GM12878 (cell line): ENCODE data around the gene SPATA19. TPM values are rescaled to one million over a fixed set of nuclear protein-coding genes. Genes with fewer than 3 reads are reported as not detected.

ENCODE experiments used
- ATAC-seq: fragments of 200-7000 bp; cut with Tn5 transposase; 3 replicates; pipeline ENCODE4 v1.9.1; 2020; ENCODE audit warnings: mild to moderate bottlenecking, moderate library complexity
- BruUV-seq: library from RNA; stranded (reverse); fragments of 400-500 nt; replicated peaks from 2 replicates; lab custom pipeline; 2021; lab: Mats Ljungman, UMichigan
- CTCF ChIA-PET: fragments of 300-600 bp; sonication (Branson Sonifier 250); formaldehyde crosslinking; extraction: SDS; loops from one replicate; lab custom pipeline; 2021; ENCODE audit warnings: inconsistent platforms; lab: Yijun Ruan, JAX
- POLR2A ChIA-PET: fragments of 350-600 bp; formaldehyde crosslinking; extraction: SDS; loops from one replicate; lab custom pipeline; 2021; ENCODE audit warnings: inconsistent platforms; lab: Charles Lee
- RAD21 ChIA-PET: fragments of 300-600 bp; sonication (Branson Sonifier 250); formaldehyde crosslinking; loops from one replicate; lab custom pipeline; 2023; ENCODE audit warnings: antibody characterized with exemption; ENCODE audit not compliant: unreplicated experiment; lab: Charles Lee
- SMC1A ChIA-PET: fragments of 300-600 bp; sonication (Branson Sonifier 250); formaldehyde crosslinking; loops from one replicate; lab custom pipeline; 2023; ENCODE audit not compliant: unreplicated experiment, uncharacterized antibody; lab: Charles Lee
- DNase-seq: peaks from one replicate; pipeline ENCODE4 v3.0.0-alpha.2; 2011; ENCODE audit warnings: low read depth, low spot score
- FAIRE-seq: peaks from 3 replicates; lab custom pipeline; 2011; peaks lifted over from hg19 to GRCh38; lab: Jason Lieb, UNC
- H2AFZ ChIP-seq: 2 replicates; pipeline ENCODE4 v1.6.0; 2011; ENCODE audit warnings: low read depth, low read length, control low read depth; ENCODE audit not compliant: control insufficient read depth
- H3K27ac ChIP-seq: 2 replicates; pipeline ENCODE4 v1.5.1; 2011; ENCODE audit warnings: control low read depth; ENCODE audit not compliant: control insufficient read depth, insufficient read depth
- H3K27me3 ChIP-seq, 2 experiments: replicated peaks in 1 of 2; 2 replicates each; pipeline versions ENCODE4 v1.6.0 to v1.6.1; 2011; ENCODE audit warnings: low read length in 1 of 2; ENCODE audit not compliant: control insufficient read depth in 2 of 2, insufficient read depth in 2 of 2
- H3K36me3 ChIP-seq, 2 experiments: 2 replicates each; pipeline ENCODE4 v1.5.1; 2011; ENCODE audit warnings: low read length in 1 of 2; ENCODE audit not compliant: control insufficient read depth in 2 of 2, insufficient read depth in 2 of 2
- H3K4me1 ChIP-seq: 2 replicates; pipeline ENCODE4 v1.6.1; 2011; ENCODE audit warnings: mild to moderate bottlenecking, low read length, moderate library complexity, mixed read lengths; ENCODE audit not compliant: control insufficient read depth, insufficient read depth
- H3K4me2 ChIP-seq: 2 replicates; pipeline ENCODE4 v1.6.0; 2011; ENCODE audit warnings: control low read depth; ENCODE audit not compliant: control insufficient read depth, insufficient read depth
- H3K4me3 ChIP-seq: fragments of 200-600 bp; sonication (generic); 2 replicates; pipeline ENCODE4 v1.5.1; 2016
- H3K79me2 ChIP-seq: 2 replicates; pipeline ENCODE4 v1.6.0; 2011; ENCODE audit warnings: low read length; ENCODE audit not compliant: control insufficient read depth, insufficient read depth
- H3K9ac ChIP-seq: 2 replicates; pipeline ENCODE4 v1.8.0; 2011; ENCODE audit warnings: low read length, control low read depth, mixed read lengths; ENCODE audit not compliant: control insufficient read depth, insufficient read depth
- H3K9me3 ChIP-seq: replicated peaks from 3 replicates; pipeline ENCODE4 v1.5.1; 2011; ENCODE audit warnings: mild to moderate bottlenecking, low read length; ENCODE audit not compliant: control insufficient read depth, insufficient read depth
- H4K20me1 ChIP-seq: 2 replicates; pipeline ENCODE4 v1.6.0; 2011; ENCODE audit not compliant: control insufficient read depth, insufficient read depth
- EGR1 ChIP-seq, 2 experiments: IDR thresholded peaks; 1 replicate in 1 of 2; 2 replicates in 1 of 2; pipeline ENCODE4 v1.6.1; 2011 to 2012; ENCODE audit warnings: low read depth in 2 of 2, low read length in 2 of 2, borderline replicate concordance in 1 of 2, mild to moderate bottlenecking in 1 of 2, moderate library complexity in 1 of 2
- KDM1A ChIP-seq: fragments of 200-600 bp; sonication (generic); IDR thresholded peaks from 2 replicates; pipeline ENCODE4 v1.6.1; 2016; ENCODE audit warnings: borderline replicate concordance
- KLF5 ChIP-seq: fragments of 450-650 bp; IDR thresholded peaks from 2 replicates; pipeline ENCODE4 v1.6.1; 2014; ENCODE audit warnings: mild to moderate bottlenecking; ENCODE audit not compliant: partially characterized antibody
- MXI1 ChIP-seq: fragments of 150-350 bp; IDR thresholded peaks from 2 replicates; pipeline ENCODE4 v1.6.1; 2011; ENCODE audit warnings: low read depth, mild to moderate bottlenecking, inconsistent platforms, low read length, improper control_type of control experiment
- NR2F1 ChIP-seq: fragments of 450-650 bp; conservative IDR thresholded peaks from 2 replicates; pipeline ENCODE4 v1.6.1; 2017; ENCODE audit warnings: mild to moderate bottlenecking
- PAX5 ChIP-seq: IDR thresholded peaks from 2 replicates; pipeline ENCODE4 v1.6.1; 2011; ENCODE audit warnings: low read depth, low read length, borderline replicate concordance
- POLR2A ChIP-seq: IDR thresholded peaks from 2 replicates; pipeline ENCODE4 v1.6.1; 2011; ENCODE audit warnings: low read depth, mild to moderate bottlenecking, low read length
- POLR2AphosphoS5 ChIP-seq: IDR thresholded peaks from 2 replicates; pipeline ENCODE4 v1.6.1; 2011; ENCODE audit warnings: mild to moderate bottlenecking, low read length, inconsistent platforms
- SUPT20H ChIP-seq: IDR thresholded peaks from 2 replicates; pipeline ENCODE4 v1.6.1; 2011; ENCODE audit warnings: low read depth, mild to moderate bottlenecking, low read length, moderate library complexity, borderline replicate concordance; ENCODE audit not compliant: control insufficient read depth
- USF1 ChIP-seq: IDR thresholded peaks from 2 replicates; pipeline ENCODE4 v1.6.1; 2011; ENCODE audit warnings: borderline replicate concordance, low read depth, mild to moderate bottlenecking, moderate library complexity, mixed read lengths, low read length; ENCODE audit not compliant: insufficient read depth; ENCODE audit errors: extremely low read length
- WRNIP1 ChIP-seq: IDR thresholded peaks from 2 replicates; pipeline ENCODE4 v1.6.1; 2011; ENCODE audit warnings: low read depth, low read length, improper control_type of control experiment, borderline replicate concordance
- ZBTB11 ChIP-seq: fragments of 450-650 bp; formaldehyde crosslinking; IDR thresholded peaks from 2 replicates; pipeline ENCODE4 v1.5.0; 2022; ENCODE audit warnings: mild to moderate bottlenecking, missing genetic modification characterization
- WGBS: methylation state at CpG from one replicate; pipeline ENCODE4 v1.1.6; 2016; ENCODE audit warnings: low lambda C conversion rate; ENCODE audit not compliant: insufficient replicate concordance, insufficient coverage; ENCODE audit errors: missing lambda C conversion rate; 5-methylcytosine and 5-hydroxymethylcytosine counted together
- in situ Hi-C: fragments of 300-500 bp; cut with MboI; formaldehyde crosslinking; loops from 9 replicates; pipeline ENCODE4 v1.14.3; 2018; ENCODE audit warnings: mixed read lengths
- intact Hi-C: fragments of 100-400 bp; cut with micrococcal nuclease; formaldehyde crosslinking; loops from one replicate; pipeline ENCODE4 v1.14.2; 2022; ENCODE audit not compliant: unreplicated experiment
- polyA plus RNA-seq, 11 experiments: library from polyadenylated mRNA; depleted of rRNA in 4 of 11; unstranded in 6 of 11; stranded (reverse) in 5 of 11; fragments of >200 nt; fragmentation: Nextera tagmentation in 4 of 11; fragmentation: Illumina TruSeq in 1 of 11; extraction: Ambion mirVana in 4 of 11; extraction: Trizol in 1 of 11; gene quantifications; 1 replicate in 1 of 11; 2 replicates in 10 of 11; pipeline versions ENCODE4 v1.2.1 to v1.2.3, GENCODE V29; 2011 to 2016; ENCODE audit warnings: inconsistent platforms in 2 of 11, missing spikeins in 2 of 11, low read depth in 1 of 11
- total RNA-seq, 4 experiments: library from RNA; depleted of rRNA in 3 of 4; stranded (reverse); fragments of >200 nt in 3 of 4; fragmentation: Illumina TruSeq in 1 of 4; extraction: Trizol in 1 of 4; gene quantifications; 2 replicates each; pipeline versions ENCODE4 v1.2.1 to v1.2.3, GENCODE V29; 2013 to 2021
- TF ChIP-seq, protein P1 (sequence below): IDR thresholded peaks from 2 replicates; pipeline ENCODE4 v1.6.1; 2011; ENCODE audit warnings: low read depth, low read length, improper control_type of control experiment, borderline replicate concordance
- TF ChIP-seq, protein P2 (sequence below): fragments of 450-650 bp; IDR thresholded peaks from 2 replicates; pipeline ENCODE4 v1.6.1; 2016; ENCODE audit warnings: mild to moderate bottlenecking

Gene SPATA19
- total and polyA plus RNA-seq, 10 of the 15 experiments (the other 5 are each of a cell fraction or from before 2014, with no cell fraction given): not detected

DNA sequence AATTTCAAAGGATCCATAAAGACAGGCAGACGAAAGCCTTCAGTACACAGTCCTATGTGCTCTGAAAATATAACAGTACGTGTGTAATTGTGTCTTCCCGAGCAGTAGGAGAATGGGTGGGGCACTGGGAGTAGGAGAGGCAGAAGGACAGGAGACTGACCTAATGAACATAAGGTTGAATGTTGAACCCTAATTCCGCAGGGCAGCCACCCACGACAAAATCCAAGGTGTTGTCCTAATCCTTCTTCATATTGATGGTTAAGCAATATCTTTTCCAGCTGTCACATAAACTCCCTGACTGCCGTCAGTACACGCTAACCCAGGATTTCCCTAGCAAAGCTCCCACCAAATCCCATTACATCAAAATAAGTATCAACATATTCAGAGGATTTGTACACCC is 34.5 kb downstream of the SPATA19 start:
- Histone ChIP-seq H4K20me1 (no peaks in the 10 kb centered on the region), H3K27ac (no peak overlapping the region), H2AFZ (no peak overlapping the region), H3K4me3 (no peak overlapping the region), H3K36me3 (no peaks in the 10 kb centered on the region), H3K4me1 (no peaks in the 10 kb centered on the region), H3K4me2 (no peak overlapping the region), H3K79me2 (no peaks in the 10 kb centered on the region), H3K9ac (no peak overlapping the region), H3K27me3 (no peaks in the 10 kb centered on the region; a peak in 2 of 4 replicates), H3K9me3 (no peaks in the 10 kb centered on the region)
- RAD21 ChIA-PET: no interaction called here
- BruUV-seq: no TSS peak
- WGBS: 40% methylated on average over 7 of the region's 7 CpGs
- FAIRE-seq (no peak), DNase-seq (no peak), ATAC-seq (no peak)
- TF ChIP-seq KLF5 (no peak), EGR1 (IDR thresholded peaks at IDR 0.05; ENCODE audit: borderline replicate concordance in 1 of 2, low read depth in 2 of 2, low read length in 2 of 2) (no peak), KDM1A (no peak), POLR2A (no peak), ZBTB11 (CRISPR knock-in tag) (no peak), MXI1 (no peak), NR2F1 (no peak), SUPT20H (no peak), WRNIP1 (no peak), PAX5 (no peak), POLR2AphosphoS5 (no peak), USF1 (no peak)
- TF ChIP-seq, protein P1, sequence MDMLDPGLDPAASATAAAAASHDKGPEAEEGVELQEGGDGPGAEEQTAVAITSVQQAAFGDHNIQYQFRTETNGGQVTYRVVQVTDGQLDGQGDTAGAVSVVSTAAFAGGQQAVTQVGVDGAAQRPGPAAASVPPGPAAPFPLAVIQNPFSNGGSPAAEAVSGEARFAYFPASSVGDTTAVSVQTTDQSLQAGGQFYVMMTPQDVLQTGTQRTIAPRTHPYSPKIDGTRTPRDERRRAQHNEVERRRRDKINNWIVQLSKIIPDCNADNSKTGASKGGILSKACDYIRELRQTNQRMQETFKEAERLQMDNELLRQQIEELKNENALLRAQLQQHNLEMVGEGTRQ: no peak
- TF ChIP-seq, protein P2, sequence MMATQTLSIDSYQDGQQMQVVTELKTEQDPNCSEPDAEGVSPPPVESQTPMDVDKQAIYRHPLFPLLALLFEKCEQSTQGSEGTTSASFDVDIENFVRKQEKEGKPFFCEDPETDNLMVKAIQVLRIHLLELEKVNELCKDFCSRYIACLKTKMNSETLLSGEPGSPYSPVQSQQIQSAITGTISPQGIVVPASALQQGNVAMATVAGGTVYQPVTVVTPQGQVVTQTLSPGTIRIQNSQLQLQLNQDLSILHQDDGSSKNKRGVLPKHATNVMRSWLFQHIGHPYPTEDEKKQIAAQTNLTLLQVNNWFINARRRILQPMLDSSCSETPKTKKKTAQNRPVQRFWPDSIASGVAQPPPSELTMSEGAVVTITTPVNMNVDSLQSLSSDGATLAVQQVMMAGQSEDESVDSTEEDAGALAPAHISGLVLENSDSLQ: no peak
- intact Hi-C loops: no loop called here
- in situ Hi-C loops: no loop called here
- POLR2A ChIA-PET: no interaction called here
- CTCF ChIA-PET: interaction anchor here (1.0 kb wide), 1 partner anchor 14 kb away, joined by 3 read pairs; no protein-coding TSS in a partner anchor
- SMC1A ChIA-PET: no interaction called here
